ENCODE data around the gene CNTFR. TPM values are rescaled to one million over a fixed set of nuclear protein-coding genes. Genes with fewer than 3 reads are reported as not detected.

CNTFR gene
- total RNA-seq, 4 donors from 2014 or later: 19.8 to 40.9 (median 34.7) TPM

- H3K9me3 ChIP-seq: no peaks in the 10 kb centered on the region
- TF ChIP-seq POLR2A (IDR thresholded peaks at IDR 0.05) (no peak), CTCF (IDR thresholded peaks at IDR 0.05) (no peak), EP300 (IDR thresholded peaks at IDR 0.05) (no peak)
- 83% methylated on average over 2 of the region's 2 CpGs for WGBS, 2 donors
- no peak overlapping the region for H3K4me3 ChIP-seq
- no peaks in the 10 kb centered on the region for H3K36me3 ChIP-seq
- no peak for DNase-seq (ENCODE audit: low spot score in 2 of 2)
- peak overlapping the region in 1 of 4 donors; percentile 8 for H3K27ac ChIP-seq
- H3K4me1 ChIP-seq: peaks cover 0 to 23% (median 0%) of the 10 kb centered on the region in 4 donors
- no peaks in the 10 kb centered on the region for H3K27me3 ChIP-seq
These were observed 75.8 kb downstream of the CNTFR start for GRCh38 chr9:34513567-34514214.

DNA sequence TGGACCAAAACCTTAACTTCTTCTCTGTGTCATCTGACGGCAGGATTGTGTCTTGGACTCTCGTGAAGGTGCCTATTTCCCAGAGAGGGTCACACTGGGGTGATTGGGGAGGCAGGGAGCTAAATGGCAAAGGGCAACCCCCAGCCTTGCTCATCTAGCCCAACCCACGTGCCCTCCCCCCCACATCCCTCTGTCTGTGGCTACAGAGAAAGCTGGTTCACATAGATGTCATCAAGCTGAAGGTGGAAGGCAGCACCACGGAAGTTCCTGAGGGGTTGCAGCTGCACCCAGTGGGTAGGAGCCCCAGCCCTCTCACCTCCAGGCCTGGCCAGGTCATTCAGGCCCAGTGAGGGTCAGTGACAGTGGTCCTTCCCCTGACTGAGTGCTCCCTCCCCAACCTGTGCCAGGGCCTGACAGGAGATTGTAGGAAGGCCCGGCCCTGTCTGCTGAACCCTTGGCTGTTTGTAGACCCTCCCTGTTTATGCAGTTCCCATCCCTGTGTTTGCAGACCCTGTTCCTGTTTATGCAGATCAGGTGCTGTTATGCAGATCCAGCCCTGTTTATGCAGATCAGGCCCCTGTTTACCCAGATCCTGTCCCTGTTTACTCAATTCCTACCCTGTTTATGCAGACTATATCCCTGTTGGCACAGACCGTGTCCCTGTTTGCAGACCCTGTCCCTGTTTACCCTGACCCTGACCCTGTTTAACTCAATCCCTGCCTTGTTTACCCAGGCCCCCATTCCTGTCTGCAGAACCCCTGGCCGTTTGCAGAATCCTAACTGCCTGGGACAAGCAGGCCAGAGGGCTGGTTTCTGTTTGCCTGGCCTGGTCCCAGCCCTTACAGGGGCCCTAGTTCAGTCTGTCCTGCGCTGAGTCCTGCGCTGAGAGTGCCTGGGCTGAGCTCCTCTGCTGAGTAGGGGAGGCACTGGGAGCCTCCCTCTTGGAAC lies 77.1 kb downstream of the CNTFR start:
- no peaks in the 10 kb centered on the region for H3K27me3 ChIP-seq
- no peaks in the 10 kb centered on the region for H3K36me3 ChIP-seq
- H3K27ac ChIP-seq: peak overlapping the region in 1 of 4 donors; percentile 8
- H3K9me3 ChIP-seq: no peaks in the 10 kb centered on the region
- TF ChIP-seq EP300 (IDR thresholded peaks at IDR 0.05): no peak
- H3K4me3 ChIP-seq: no peak overlapping the region
- no peak for DNase-seq (ENCODE audit: low spot score in 2 of 2)
- 63 to 67% methylated on average over 9 of the region's 9 CpGs for WGBS, 2 donors
- H3K4me1 ChIP-seq: peaks cover 0 to 23% (median 0%) of the 10 kb centered on the region in 4 donors

GRCh38 chr9:34510497-34511468 lies 78.7 kb downstream of the CNTFR start:
- Histone ChIP-seq H3K27me3 (no peaks in the 10 kb centered on the region), H3K27ac (no peak overlapping the region), H3K4me1 (peaks cover 0 to 35% (median 3%) of the 10 kb centered on the region in 4 donors), H3K4me3 (no peak overlapping the region), H3K9me3 (no peaks in the 10 kb centered on the region), H3K36me3 (no peaks in the 10 kb centered on the region)
- DNase-seq (ENCODE audit: low spot score in 2 of 2): no peak
- TF ChIP-seq CTCF (IDR thresholded peaks at IDR 0.05): no peak
- no peak for TF ChIP-seq EP300 (IDR thresholded peaks at IDR 0.05)
- no peak for TF ChIP-seq POLR2A (IDR thresholded peaks at IDR 0.05)
- 74 to 75% methylated on average over 13 of the region's 13 CpGs for WGBS, 2 donors

- no peak overlapping the region for H3K4me3 ChIP-seq
- peaks cover 0 to 43% (median 4%) of the 10 kb centered on the region in 4 donors for H3K4me1 ChIP-seq
- TF ChIP-seq CTCF (IDR thresholded peaks at IDR 0.05) (no peak), POLR2A (IDR thresholded peaks at IDR 0.05) (no peak)
- H3K27me3 ChIP-seq: no peaks in the 10 kb centered on the region
- DNase-seq (ENCODE audit: low spot score in 2 of 2): no peak
- WGBS, 2 donors: 92 to 95% methylated on average over 3 of the region's 3 CpGs
- no peaks in the 10 kb centered on the region for H3K9me3 ChIP-seq
- H3K27ac ChIP-seq: no peak overlapping the region
- H3K36me3 ChIP-seq: no peaks in the 10 kb centered on the region
These were observed 80.6 kb downstream of the CNTFR start for GRCh38 chr9:34508951-34509350.

- H3K27ac ChIP-seq: no peak overlapping the region
- no peaks in the 10 kb centered on the region for H3K27me3 ChIP-seq
- no peak overlapping the region for H3K4me3 ChIP-seq
- no peak for DNase-seq (ENCODE audit: low spot score in 2 of 2)
- no peak for TF ChIP-seq CTCF (IDR thresholded peaks at IDR 0.05)
- TF ChIP-seq EP300 (IDR thresholded peaks at IDR 0.05): no peak
- TF ChIP-seq POLR2A (IDR thresholded peaks at IDR 0.05): no peak
- no peaks in the 10 kb centered on the region for H3K9me3 ChIP-seq
- H3K36me3 ChIP-seq: no peaks in the 10 kb centered on the region
- H3K4me1 ChIP-seq: peaks cover 0 to 40% (median 5%) of the 10 kb centered on the region in 4 donors
- WGBS, 2 donors: 95 to 98% methylated on average over 3 of the region's 3 CpGs
These were observed 81.1 kb downstream of the CNTFR start for GRCh38 chr9:34508463-34508862.
